Measurements from ENCODE around the gene POLE3.

GRCh38 chr9:113410207-113410864 lies at the start of gene POLE3, which contains the start of gene C9orf43:
- no peak for TF ChIP-seq PATZ1 (CRISPR knock-in tag; IDR thresholded peaks at IDR 0.05; ENCODE audit: borderline replicate concordance)
- TF ChIP-seq ARNTL (CRISPR knock-in tag; IDR thresholded peaks at IDR 0.05; ENCODE audit: borderline replicate concordance, low read depth), result no peak
- TF ChIP-seq ZFP3 (CRISPR knock-in tag; IDR thresholded peaks at IDR 0.05), result no peak
- no peak for TF ChIP-seq ZC3H10 (CRISPR knock-in tag; IDR thresholded peaks at IDR 0.05)
- TF ChIP-seq ISL1 (CRISPR knock-in tag; IDR thresholded peaks at IDR 0.05), result no peak

Data from SK-N-SH treated with all-trans-retinoic acid at 6 μM for 48 hours (cell line).